HG03460 (cell line): ENCODE results near the gene ASCL2.

Experiments
- ATAC-seq: cut with Tn5 transposase; IDR thresholded peaks from one replicate; pipeline ENCODE4 v1.9.1; 2021; ENCODE audit not compliant: unreplicated experiment

The ASCL2 gene, protein sequence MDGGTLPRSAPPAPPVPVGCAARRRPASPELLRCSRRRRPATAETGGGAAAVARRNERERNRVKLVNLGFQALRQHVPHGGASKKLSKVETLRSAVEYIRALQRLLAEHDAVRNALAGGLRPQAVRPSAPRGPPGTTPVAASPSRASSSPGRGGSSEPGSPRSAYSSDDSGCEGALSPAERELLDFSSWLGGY

DNA sequence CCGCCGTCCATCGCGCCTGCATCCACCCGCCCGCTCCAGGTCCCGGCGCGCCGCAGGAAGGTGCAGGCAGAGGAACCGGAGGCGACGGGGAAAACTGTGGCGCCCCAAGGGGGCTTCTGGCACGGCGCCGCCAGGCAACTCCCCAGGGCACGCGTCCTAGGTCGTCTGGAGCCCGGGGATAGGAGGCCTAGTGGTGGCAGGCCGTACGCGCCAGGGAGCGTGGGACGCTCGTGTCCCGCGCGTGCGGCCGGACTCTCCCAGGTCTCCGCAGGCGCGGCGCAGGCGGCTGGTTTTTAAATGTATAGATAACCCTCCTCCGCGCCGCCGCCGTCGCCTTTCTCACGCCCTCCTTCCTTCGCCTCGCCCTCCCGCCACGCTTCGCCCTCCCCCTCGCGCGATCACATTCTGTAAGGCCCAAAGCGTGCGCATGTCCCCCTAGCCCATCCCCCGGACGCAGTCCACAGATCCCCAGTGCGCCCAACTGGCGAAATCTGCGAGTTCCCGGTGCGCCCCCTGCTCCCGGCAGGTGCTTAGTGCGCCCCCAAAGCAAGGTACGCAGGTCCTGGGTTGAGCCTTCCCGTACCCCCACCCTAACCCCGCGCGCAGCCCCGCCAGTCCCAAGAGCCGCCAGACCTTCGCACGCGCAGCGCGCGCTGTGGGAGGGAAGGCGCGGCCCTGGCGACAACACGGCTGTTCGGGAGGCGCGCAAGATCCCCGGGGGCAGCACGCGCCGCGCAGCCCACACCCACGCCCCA, at the start of gene ASCL2:
Gene ASCL2, minus strand, starts transcription at position 267 of the 755 bp plus-strand sequence. Its CDS starts 256 bp downstream, at position 11.
- no peak for ATAC-seq

DNA sequence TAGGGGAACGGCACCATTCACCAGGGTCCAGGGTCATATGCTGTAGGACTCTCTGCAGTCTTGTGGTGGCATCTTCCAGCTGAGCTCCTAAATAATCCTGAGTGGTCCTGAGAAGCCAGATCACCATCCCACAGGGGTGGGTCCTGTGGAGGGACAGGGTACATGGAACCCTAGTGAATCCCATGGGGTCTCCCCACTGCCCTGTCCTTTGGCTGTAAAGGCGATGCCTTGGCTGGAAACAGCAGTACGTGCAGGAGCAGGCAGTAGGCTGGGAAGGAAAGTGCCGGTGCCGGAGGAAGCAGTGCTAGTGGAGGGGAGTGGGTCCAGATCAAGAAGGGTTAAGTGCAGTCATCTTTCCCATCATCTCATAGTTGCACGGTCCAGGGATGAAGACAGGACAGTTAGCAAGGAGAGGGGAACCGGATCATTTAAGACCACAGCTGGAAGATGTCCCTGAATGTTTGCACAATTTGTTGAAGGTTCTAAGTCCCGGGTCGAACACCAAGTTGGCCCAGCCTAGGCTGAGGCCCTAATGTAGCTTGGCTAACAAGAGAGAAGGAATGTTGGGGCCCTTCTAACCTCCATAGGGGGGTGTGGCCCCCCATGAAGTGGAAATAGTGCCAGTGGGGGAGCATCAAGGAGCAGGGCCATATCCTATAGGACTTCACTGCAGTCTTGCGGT, 49.5 kb upstream of the ASCL2 start:
- no peak for ATAC-seq

DNA sequence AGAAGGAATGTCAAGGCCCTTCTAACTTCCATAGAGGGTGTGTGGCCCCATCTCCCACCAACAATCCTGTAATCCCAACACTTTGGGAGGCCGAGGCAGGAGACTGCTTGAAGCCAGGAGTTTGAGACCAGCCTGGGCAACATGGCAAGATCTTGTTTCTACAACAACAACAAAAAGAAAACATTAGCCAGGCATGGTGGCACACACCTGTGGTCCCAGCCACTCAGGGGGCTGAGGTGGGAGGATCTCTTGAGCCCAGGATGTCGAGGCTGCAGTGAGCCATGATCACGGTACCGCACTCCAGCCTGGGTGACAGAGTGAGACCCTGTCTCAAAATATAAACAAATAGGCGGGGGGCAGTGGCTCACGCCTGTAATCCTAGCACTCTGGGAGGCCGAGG, 48.3 kb upstream of the ASCL2 start:
- ATAC-seq, result no peak

DNA sequence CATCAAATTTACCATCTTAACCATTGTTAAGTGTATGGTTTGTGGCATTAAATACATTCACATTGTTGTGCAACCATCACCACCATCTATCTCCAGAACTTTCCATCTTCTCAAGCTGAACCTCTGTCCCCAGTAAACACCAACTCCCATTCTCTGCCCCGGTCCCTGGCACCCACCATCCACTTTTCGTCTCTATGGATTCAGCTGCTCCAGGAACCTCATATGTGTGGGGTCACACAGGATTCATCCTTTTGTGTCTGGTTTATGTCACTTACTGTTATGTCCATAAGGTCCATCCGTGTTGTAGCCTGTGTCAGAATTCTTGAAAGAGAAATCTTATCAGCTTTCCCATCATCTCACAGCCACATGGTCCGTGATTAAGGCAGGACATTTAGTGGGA, 47.7 kb upstream of the ASCL2 start:
- ATAC-seq, result no peak

- no peak for ATAC-seq
Observed at GRCh38 chr11:2317354-2318050, 47.1 kb upstream of the ASCL2 start.

GRCh38 chr11:2316963-2317244, 46.5 kb upstream of the ASCL2 start:
- ATAC-seq, result no peak

DNA sequence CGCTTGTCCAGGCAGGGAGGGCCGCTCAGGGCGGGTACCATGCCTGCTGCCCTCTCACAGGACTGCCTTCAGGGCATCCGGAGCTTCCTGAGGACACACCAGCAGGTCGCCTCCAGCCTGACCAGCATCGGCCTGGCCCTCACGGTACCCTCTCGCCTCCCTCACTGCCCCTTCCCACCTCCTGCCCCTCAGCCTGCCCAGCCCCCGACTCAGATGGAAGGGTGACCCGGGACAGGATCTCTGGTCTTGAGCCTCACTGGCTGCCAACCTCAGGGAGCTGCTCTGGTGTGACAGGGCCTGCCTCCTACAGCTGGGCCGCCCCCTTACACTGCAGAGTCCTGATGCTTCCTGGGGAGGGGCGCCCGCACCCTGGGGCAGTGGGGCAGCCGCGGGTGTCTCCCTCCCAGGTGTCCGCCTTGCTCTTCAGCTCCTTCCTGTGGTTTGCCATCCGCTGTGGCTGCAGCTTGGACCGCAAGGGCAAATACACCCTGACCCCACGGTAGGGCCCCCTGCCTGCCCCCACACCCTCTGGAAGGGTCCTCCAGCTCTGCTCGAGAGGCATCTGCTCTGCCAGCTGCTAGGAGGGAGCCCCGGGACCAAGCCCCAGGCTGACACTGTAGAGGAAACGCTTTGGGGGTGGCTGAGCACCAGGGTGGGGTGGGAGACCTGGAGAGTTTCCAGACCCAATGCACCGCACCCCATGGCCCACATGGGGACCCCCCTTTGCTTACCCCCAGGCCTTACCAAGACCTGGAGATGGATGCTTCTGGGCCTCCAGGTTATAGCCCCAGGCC, 46.0 kb upstream of the ASCL2 start:
- no peak for ATAC-seq

DNA sequence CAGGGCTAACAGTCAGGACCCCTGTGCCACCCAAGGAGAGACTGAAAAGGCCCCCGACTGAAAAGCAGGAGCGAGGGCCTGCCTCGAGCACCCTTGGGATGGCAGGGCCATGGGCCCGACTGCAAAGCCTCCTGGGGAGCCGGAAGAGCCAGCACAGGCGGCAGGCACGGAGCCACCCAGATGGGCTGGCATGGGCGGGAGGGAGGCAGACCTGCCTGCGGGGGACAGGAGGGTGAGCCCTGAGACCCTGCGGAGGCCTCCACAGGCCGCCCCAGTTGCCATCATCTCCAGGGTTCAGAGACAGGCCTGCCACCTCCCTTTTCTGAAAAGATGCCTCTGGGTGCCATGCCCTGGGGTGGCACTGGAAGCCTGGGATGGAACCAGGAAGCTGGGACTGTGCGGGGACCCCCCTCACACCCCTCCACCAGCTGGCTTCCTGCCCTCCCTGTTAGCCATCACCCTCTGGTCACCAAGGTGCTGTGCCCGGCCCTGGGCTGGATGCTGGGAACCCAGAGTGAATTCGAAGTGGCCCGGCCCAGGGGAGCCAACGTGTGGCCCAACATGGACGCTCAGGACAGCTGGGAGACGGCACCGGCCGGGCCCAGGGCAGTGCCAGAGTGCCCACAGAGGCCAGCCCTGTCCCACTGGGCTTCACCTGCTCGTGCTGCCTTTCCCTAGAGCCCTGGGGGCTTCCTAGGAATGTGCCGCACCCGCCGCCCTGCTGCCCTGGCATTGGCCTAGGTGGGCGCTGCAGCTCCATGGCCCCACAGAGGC, 45.2 kb upstream of the ASCL2 start:
- no peak for ATAC-seq

DNA sequence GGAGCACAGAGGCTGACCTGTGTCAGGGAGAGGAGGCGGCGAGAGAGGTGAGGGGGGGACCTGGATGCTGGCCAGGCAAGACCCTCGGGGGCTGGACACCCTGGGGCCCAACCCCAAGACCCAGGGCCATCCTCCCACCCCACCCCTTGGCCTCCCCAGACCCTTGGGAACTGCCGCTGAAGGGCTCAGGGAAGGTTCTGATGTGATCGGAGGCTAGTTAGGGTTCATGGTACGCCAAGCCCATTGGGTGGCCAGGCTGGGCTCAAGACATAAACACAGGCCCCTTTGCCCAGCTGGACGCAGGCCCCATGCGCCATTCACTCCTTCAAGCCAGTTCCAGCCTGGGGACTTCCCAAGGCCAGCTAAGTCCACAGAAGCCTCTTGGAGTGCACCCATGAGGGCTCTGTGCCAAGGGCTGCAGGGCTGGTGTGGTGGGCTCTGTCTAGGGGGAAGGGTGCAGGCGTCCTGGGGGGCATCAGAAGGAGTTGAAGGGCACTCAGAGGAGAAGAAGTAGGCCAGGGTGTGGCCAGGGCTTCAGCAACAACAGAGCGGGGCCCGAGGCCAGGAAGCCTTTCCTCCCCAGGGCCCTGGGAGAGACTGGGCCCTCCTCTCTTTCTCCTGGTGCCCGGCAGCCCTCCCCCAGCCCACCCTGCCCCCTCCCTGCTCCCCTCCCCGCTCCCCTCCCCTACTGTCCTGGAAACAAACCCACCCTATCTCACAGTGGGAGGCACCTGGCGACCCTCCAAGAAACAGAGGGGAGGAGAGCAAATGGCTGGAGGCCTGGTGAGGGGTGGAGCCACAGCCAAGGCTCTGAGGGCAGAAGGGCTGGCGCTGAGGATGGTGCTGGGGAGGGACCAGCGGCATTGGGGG, 44.4 kb upstream of the ASCL2 start:
- no peak for ATAC-seq

DNA sequence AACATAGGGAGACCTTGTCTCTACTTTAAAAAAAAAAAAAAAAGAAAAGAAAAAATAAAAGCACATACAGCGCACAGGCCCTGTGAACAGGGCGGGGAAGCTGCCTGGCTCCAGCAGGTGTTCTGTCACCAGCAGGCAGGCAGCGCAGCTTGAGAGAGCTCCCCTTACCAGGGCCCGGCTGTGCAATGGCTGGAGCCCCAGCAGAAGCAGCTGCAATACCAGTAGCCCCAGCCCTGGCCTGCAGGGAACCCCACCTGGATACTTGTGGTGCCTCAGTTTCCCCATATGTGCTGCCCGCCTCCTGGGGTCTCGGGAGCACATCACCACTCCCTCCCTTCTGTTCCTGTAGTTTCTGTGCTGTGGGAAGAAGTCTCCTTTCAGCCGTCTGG, 43.7 kb upstream of the ASCL2 start:
- no peak for ATAC-seq

GRCh38 chr11:2313051-2313951, 42.9 kb upstream of the ASCL2 start:
- no peak for ATAC-seq

DNA sequence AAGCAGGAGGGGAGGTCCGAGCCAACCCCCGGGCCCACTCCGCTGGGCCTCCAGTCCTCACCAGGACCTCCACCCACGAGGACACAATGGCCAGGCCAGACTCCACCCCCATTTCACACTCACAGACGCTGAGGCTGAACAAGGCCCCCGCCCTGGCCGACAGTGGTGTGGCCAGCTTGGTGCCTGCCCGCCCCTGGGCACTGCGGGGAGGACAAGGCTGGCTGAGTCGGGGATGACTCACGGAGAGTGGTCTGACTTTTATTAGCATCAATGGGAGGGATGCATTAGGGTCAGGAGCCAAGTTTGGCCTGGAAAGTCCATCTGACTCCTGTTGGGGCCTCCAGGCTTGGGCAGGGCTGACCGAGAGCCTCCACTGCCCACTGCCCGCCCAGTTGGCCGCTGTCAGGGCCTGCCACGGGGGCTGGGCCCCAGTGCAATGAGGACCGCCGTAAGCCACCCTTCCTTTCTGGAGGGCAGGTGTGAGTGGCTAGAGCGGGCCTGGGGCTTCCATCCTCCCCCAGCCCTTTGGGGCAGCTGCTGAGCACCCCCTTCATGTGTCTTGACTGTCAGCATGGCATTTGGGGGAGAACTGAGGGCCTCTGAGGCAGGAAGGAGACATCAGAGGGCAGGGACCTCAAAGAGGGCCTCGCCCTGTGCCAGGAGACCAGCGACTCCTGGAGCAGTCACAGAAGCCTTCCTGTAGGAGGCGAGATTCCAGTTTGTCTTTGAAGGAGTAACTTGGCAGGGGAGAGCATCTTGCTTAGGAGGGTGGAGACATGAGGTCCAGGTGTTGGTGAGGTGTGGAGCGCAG, 42.0 kb upstream of the ASCL2 start:
- ATAC-seq, result no peak

DNA sequence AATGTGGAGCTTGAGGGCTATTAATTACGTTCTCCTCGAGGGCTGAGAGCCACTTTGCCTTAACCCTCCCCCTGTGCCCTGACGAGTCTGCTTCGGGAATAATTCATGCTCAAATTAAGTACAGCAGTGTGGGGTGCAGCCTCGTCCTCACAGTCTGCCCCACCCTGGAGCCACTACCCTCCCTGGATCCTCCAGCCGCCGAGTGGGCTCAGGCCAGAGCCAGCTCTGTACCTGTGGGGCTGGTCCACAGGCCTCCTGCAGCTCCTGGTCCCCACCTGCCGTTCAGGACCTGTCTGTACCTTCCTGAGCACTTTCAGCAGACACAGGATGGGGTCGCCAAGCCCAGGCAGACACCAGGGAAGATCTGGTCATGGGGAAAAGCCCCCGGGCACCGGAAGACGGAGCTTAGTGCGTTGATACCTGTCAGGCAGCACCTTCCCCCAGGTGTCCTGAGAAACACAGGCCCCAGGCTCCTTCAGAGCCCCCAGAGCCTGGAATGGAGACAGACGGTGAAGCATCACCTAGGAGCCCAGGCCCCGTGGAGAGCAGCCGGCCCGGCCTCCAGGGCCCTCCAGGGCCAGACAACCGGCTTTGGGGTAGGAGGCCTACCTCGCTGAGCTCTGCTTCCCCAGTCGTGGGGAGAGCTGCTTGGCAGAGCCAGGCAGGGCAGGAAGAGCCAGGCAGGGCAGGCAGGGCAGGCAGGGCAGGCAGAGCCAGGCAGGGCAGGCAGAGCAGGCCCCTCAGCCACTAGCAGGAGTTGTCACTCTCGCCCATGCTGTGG, 41.2 kb upstream of the ASCL2 start:
- ATAC-seq, result no peak

DNA sequence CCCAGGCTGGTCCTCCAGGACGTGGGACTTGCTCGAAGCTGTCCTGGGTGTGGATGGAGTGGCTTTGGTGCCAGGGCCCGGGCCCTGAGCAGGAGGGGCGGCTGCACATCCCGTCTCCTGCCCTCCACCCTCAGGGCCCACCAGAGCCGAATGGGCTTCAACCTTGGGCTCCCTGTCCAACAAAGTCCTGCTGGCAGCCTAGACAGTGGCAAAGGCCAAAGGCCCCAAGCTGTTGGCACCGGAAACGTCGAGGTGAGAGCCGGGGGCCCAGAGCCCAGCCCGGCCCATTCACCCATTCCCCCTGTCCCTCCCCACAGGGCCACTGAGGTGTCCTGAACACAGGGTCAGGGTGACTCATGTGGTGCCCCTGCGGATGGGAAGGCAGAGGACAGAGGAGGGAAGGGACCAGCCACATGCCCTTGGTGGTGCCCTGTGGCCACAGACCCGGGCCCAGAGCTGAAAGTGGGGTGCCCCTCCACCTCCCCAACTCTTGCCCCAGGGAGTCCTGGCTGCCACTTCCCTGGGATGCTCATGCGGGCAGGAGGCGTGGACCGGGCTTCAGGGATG, 40.5 kb upstream of the ASCL2 start:
- no peak for ATAC-seq

DNA sequence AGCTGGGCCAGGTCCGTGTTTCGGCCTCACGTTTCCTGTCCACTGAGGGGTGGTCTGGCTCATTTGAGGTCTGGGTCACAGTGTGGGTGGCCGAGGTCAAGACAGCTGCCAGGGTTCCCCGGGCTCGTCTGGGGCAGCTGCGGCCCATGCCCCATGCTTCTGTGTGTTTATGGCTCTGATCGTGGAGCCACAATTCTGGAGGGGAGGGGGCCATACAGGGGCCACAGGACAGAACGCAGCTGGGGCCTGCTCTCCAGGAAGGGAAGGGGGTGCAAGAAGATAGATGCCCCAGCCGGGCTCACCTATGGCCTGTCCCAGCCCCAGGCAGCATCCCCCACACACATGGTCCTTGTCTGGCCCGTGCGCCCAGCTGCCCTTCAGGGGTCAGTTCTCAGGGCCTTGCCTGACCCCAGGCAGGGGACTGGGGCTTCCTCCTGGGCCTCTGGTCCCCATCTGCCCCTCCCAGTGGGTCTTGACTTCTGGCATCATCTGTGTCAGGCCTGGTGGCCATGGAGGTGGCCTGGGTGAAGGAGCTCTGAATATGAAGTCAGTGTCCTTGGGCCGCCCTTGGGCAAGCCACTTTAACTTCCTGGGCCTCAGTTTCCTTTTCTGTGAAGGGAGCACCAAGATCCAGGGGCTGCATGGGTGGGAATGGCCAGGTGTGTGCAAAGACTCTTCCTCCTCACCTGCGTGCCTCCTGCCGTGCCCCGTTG, 39.8 kb upstream of the ASCL2 start:
- ATAC-seq, result no peak
